SKM-1 (cell line): Measurements from ENCODE around the gene FOLR2.

Experiments
- DNase-seq: peaks from one replicate; lab custom pipeline; 2025; ENCODE audit not compliant: unreplicated experiment; lab: John Stamatoyannopoulos, UW

Gene FOLR2

DNA sequence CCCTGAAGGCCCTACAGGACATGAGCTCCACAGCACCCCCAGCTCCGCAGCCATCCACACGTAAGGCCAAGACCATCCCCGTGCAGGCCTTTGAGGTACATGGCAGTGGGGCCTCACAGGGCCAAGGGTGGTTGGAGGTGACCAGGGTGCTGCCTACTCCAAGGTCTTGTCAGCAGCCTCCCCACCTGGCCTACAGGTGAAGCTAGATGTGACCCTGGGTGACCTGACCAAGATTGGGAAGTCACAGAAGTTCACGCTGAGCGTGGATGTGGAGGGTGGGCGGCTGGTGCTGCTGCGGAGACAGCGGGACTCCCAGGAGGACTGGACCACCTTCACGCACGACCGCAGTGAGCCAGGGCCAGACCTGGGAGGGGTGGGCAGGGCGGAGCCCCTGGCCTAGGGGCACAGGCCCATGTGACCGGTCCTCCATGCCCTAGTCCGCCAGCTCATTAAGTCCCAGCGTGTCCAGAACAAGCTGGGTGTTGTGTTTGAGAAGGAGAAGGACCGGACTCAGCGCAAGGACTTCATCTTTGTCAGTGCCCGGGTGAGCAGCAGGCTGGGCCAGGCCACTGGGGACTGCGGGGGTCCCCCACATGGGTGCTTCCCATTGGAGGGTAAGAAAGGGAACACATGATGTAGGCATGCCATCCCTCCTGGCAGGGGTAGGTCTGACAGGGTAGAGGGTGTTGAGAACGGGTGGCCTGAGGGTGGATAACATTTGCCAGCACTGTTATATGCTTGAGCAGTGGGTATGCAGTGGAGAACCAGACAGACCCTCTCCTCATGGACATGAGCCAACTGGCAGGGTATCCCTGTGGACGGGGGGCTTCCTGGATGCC is 13.6 kb downstream of the FOLR2 start:
- no peak for DNase-seq

DNA sequence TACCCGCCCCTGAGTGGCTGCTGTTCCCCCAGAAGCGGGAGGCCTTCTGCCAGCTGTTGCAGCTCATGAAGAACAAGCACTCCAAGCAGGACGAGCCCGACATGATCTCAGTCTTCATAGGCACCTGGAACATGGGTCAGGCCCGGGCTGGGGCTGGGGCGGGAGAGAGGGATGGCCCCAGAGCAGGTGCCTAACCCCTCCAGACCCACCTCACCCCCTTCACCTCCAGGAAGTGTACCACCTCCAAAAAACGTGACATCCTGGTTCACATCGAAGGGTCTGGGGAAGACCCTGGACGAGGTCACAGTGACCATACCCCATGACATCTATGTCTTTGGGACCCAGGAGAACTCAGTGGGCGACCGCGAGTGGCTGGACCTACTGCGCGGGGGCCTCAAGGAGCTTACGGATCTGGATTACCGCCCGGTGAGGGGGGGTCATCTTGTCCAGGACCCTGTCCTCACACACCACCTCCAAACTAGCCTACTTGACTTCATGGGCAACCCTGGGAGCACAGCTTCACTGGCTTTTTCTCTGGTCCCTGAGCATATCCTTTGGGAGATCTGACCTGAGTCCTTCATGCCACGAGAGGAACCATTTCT is 14.3 kb downstream of the FOLR2 start:
- DNase-seq, result no peak

DNA sequence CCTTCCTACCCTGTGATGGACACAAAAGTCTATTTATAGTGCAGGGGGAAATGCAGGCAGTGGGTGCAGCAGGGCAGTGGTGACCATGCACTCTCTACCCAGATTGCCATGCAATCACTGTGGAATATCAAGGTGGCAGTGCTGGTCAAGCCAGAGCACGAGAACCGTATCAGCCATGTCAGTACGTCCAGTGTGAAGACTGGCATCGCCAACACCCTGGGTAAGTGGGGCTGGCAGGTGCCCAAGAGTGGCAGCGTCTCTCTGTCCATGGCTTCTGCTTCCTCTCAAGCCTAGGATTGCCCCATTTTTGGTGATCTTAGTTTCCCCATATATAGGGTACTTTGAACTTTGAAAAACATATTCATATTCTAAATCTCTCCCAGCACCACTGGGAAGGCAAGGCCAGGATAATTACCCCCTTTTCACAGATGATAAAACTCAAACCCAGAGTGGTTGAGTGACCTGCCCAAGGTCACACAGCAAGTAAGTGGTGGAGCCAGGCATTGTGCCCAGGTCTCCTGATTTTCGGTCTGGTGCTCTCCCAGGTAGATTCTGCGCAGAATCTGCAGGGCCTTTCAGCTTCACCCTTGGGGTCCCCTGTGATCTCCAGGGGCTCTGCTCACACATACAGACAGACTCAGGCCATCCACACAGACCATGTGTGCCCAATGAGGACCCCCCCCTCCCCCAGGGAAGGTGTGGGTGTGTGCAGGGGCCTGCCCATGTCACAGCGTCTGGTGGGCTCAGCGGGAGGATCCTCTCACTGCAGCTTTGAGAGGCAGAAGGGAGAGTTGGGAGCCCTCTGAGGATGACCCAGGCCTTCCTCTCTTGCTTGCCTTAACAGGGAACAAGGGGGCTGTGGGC is 15.0 kb downstream of the FOLR2 start:
- DNase-seq, result no peak

DNA sequence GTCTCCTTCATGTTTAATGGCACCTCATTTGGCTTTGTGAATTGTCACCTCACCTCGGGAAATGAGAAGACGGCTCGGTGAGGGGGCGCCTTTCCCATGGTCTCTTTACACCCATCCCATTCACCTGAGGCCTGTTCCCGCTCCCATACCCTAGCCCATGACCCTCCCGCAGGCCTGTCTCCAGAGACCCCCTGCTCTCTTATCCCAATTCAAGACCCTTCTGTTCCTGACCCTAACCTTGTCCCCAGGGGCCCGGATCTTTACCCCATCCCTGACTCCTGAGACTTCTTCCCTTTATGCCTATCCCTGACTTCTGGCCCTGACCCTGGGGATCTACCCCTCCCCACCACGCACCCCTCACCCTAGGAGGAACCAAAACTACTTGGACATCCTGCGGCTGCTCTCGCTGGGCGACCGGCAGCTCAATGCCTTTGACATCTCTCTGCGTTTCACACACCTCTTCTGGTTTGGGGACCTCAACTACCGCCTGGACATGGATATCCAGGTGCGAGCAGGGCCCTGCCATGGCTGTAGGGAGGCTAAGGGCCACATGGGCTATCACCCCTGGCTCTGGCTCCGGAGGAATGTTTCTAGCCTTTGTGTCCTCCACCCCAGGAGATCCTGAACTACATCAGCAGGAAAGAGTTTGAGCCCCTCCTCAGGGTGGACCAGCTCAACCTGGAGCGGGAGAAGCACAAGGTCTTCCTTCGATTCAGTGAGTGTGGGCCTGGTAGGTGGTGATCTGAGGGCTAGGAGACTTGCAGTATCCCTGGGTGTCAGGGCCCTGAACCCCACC is 15.9 kb downstream of the FOLR2 start:
- no peak for DNase-seq

DNA sequence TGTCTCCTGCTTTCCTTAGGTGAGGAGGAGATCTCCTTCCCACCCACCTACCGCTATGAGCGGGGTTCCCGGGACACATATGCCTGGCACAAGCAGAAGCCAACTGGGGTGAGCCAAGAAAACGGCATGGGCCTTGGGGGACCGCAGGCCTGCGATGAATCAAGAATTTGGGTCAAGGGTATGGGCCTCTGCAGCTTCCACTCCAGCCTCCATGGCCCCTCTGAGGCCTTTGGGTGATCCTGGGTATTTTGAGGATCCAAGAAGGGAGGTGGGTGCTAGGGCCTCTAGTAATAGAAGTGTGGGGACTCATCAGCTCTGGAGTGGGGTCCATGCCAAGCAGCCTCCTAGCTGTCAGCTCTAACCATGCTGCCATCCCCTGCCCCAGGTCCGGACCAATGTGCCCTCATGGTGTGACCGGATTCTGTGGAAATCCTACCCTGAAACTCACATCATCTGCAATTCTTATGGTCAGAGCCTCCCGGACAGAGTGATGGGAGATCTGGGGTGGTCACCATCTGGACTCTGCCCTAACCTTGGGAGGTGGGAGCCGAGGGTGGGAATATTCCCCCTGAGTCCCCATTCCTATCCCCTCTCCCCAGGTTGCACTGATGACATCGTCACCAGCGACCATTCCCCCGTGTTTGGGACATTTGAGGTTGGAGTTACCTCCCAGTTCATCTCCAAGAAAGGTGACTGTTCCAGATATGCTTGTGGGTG is 16.6 kb downstream of the FOLR2 start:
- no peak for DNase-seq

DNA sequence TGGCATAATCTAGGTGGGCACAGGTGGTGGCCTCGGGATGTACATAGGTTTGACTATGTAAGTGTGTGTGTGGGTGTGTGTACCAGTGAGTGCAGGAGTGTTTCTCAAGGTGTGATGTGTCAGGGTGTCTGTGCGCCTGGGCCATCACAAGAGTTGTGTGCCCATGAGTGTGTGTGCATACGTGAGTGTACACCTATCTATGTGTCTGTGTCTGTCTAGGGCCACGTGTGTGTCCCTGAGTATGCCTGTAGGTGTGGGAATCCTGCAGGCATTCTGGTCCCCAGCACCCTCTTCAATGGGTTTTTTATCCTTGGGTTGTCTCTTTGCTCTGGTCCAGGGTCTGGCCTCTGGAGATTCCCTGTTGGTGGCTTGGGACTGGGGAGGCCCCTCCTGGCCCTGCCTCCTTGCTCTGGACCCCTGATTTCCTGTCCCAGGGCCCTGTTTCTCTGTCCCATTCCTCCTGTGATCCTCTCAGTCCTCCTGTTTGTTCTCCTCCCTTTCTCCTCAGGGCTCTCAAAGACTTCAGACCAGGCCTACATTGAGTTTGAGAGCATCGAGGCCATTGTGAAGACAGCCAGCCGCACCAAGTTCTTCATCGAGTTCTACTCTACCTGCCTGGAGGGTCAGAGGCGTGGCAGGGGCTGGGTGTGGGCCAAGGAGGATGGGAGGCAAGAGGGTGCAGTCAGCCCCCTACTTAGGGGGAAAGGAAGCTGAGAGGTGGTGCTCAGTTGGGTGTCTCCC is 17.3 kb downstream of the FOLR2 start:
- no peak for DNase-seq

DNA sequence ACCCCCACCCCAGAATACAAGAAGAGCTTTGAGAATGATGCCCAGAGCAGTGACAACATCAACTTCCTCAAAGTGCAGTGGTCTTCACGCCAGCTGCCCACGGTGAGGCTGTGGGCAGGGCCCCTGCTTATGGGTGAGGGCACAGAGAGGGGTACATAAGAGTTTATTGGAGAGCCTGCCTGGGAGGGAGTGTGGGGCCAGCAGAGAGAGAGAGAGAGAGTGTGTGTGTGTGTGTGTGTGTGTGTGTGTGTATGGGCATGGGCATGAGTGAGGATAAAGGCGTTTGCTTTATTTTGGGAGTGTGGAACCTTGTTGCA is 17.9 kb downstream of the FOLR2 start:
- no peak for DNase-seq

- no peak for DNase-seq
Measured at GRCh38 chr11:72234920-72235319, 18.3 kb downstream of the FOLR2 start.

DNA sequence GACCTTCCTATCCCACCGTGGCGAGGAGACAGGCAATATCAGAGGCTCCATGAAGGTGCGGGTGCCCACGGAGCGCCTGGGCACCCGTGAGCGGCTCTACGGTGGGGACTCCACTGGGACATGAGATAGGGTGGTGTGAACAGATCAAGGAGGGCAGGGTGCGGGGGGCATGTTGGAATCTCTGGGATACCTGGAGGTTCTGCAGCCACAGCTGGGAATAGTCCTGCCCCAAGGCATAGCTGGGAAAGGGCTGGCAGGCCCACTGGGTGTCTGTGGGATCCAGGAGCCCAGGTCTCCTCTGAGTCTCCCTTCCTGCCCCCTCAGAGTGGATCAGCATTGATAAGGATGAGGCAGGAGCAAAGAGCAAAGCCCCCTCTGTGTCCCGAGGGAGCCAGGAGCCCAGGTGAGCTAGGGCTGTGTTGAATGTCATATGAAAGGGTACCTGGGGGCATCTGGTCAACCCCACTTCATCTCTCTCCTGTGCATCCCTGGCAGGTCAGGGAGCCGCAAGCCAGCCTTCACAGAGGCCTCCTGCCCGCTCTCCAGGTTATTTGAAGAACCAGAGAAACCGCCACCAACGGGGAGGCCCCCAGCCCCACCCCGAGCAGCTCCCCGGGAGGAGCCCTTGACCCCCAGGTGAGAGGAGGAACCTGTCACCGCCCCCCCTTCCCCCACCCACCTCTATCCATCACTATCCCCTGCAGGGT is 18.9 kb downstream of the FOLR2 start:
- no peak for DNase-seq

GRCh38 chr11:72236083-72236697 is 19.6 kb downstream of the FOLR2 start:
- DNase-seq, result no peak

- no peak for DNase-seq
Measured at GRCh38 chr11:72236774-72237111, 20.1 kb downstream of the FOLR2 start.

GRCh38 chr11:72237112-72237931 is 20.7 kb downstream of the FOLR2 start:
- DNase-seq, result no peak

GRCh38 chr11:72238040-72238450 is 21.5 kb downstream of the FOLR2 start:
- no peak for DNase-seq

DNA sequence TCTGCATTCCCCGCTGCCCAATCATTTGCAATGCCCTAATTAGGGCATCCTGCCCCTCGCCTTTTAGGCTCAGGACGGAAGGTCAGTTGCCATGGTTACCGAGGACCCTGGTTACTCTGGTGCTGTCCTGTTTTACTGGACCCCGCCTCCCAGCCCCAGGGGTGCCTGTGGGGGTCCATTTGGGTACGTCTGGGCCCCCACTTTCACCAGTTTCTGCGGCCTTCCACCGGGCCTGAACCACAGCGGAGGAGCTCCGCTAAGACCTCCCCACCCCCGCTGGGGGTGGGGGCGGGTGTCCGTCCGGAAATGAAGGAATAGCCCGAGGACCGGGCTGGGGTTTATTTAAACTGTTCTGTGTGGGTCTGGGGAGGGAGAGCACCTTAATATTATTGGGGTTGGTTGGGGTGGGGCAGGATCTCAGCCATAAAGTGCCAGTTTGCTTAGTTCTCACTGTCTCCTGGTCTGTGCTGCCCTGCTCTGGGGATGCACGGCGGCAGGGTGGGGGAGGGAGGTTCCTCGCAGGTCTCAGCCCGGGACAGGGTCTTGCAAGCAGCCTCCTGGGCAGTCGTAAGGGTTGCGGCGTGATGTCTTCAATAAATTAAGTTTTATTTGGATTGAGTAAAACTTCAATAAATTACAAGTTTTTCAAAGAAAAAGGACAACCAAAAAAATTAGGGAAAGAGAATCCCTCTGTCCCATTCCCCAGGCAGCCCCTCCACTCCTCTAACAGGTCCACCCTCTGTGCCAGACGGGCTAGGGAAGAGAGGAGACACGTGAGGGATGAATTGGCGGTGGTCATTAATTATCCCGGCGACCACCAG is 22.1 kb downstream of the FOLR2 start:
- DNase-seq, result no peak

DNA sequence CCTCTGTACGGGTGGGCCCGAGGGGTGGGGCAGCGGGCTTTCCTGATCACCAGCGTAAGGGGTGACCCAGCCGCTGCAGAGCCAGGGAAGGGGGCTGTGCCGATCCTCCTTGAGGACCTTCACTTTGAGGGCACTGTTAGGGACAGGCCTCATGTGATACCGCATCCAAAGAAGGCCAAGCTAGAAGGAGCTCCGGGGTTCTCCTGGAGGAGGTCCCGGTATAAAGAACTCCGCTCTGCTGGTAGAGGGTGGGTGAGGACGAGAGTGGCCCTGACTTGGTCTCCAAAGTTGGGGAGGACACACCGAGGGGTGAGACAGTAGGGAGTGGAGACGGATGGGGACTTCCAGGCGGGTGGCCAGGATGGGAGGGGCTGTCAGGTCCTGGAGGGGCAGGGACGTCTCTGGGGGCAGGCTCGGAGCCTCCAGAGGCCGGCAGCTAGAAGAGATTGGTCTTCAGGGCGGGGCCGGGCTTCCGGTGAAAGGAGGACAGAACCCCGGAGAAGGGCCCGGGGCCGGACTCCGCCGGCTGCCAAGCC is 22.8 kb downstream of the FOLR2 start:
- no peak for DNase-seq

- DNase-seq, result no peak
Measured at GRCh38 chr11:72239849-72240460, 23.4 kb downstream of the FOLR2 start.
